HepG2 (cell line): ENCODE results near the gene NBR1. TPM values are rescaled to one million over a fixed set of nuclear protein-coding genes. Genes with fewer than 3 reads are reported as not detected.
A peak's percentile ranks its signal among the peaks of the same experiment; 100 is the strongest.

Experiments
- ELF3 ChIP-seq: IDR thresholded peaks from 2 replicates; pipeline ENCODE4 v1.6.1; 2016; ENCODE audit warnings: missing genetic modification reagents, missing compliant biosample characterization
- HNF4G ChIP-seq, 2 experiments: sonication (generic) in 1 of 2; formaldehyde crosslinking in 1 of 2; IDR thresholded peaks; 2 replicates each; pipeline versions ENCODE4 v1.4.0 to v1.6.1; 2011 to 2020; ENCODE audit warnings: borderline replicate concordance in 2 of 2, low read depth in 2 of 2, mild to moderate bottlenecking in 2 of 2, low read length in 1 of 2, missing genetic modification reagents in 1 of 2, moderate library complexity in 1 of 2
- NAIF1 ChIP-seq: sonication (generic); formaldehyde crosslinking; IDR thresholded peaks from 2 replicates; pipeline ENCODE4 v1.5.0; 2020; ENCODE audit warnings: mild to moderate bottlenecking, missing genetic modification reagents, borderline replicate concordance
- PHF8 ChIP-seq: sonication (generic); formaldehyde crosslinking; IDR thresholded peaks from 2 replicates; pipeline ENCODE4 v1.5.0; 2020; ENCODE audit warnings: missing genetic modification reagents
- REPIN1 ChIP-seq: sonication (generic); formaldehyde crosslinking; IDR thresholded peaks from 2 replicates; pipeline ENCODE4 v1.8.0; 2022; ENCODE audit warnings: missing genetic modification reagents, low read depth, mild to moderate bottlenecking, borderline replicate concordance
- TGIF2 ChIP-seq: IDR thresholded peaks from 2 replicates; pipeline ENCODE4 v1.6.1; 2016; ENCODE audit warnings: control low read depth, missing compliant biosample characterization
- polyA plus RNA-seq, 8 experiments: library from polyadenylated mRNA; depleted of rRNA in 3 of 8; stranded (reverse) in 7 of 8; unstranded in 1 of 8; fragments of >200 nt; fragmentation: Illumina TruSeq in 4 of 8; extraction: Trizol in 4 of 8; gene quantifications; 2 replicates each; pipeline versions ENCODE4 v1.2.1 to v1.2.3, GENCODE V29; 2011 to 2016; ENCODE audit warnings: low read depth in 4 of 8, missing spikeins in 1 of 8, mixed read lengths in 1 of 8; ENCODE audit not compliant: insufficient read depth in 1 of 8
- total RNA-seq, 5 experiments: library from RNA; depleted of rRNA; stranded (reverse); fragments of >200 nt; fragmentation: Illumina TruSeq; extraction: Trizol; gene quantifications; 2 replicates each; pipeline ENCODE4 v1.2.3, GENCODE V29; 2016; ENCODE audit warnings: low read depth in 1 of 5
- TF ChIP-seq, protein P1 (sequence below), 2 experiments: fragments of 450-650 bp in 1 of 2; sonication (generic) in 1 of 2; formaldehyde crosslinking in 1 of 2; IDR thresholded peaks; 2 replicates each; pipeline versions ENCODE4 v1.6.1 to v1.8.0; 2016 to 2022; ENCODE audit warnings: antibody characterized with exemption in 1 of 2, mild to moderate bottlenecking in 1 of 2, missing genetic modification reagents in 1 of 2
- TF ChIP-seq, protein P2 (sequence below): sonication (generic); formaldehyde crosslinking; IDR thresholded peaks from 2 replicates; pipeline ENCODE4 v1.4.0; 2020; ENCODE audit warnings: mild to moderate bottlenecking, missing genetic modification reagents
- TF ChIP-seq, protein P3 (sequence below): sonication (generic); formaldehyde crosslinking; IDR thresholded peaks from 2 replicates; pipeline ENCODE4 v1.5.1; 2020; ENCODE audit warnings: missing genetic modification reagents, mild to moderate bottlenecking, borderline replicate concordance

The NBR1 gene
- total and polyA plus RNA-seq, 2 of the 13 experiments (the other 11 are each of a cell fraction or from before 2014, with no cell fraction given) = 51.7 to 121 TPM

DNA sequence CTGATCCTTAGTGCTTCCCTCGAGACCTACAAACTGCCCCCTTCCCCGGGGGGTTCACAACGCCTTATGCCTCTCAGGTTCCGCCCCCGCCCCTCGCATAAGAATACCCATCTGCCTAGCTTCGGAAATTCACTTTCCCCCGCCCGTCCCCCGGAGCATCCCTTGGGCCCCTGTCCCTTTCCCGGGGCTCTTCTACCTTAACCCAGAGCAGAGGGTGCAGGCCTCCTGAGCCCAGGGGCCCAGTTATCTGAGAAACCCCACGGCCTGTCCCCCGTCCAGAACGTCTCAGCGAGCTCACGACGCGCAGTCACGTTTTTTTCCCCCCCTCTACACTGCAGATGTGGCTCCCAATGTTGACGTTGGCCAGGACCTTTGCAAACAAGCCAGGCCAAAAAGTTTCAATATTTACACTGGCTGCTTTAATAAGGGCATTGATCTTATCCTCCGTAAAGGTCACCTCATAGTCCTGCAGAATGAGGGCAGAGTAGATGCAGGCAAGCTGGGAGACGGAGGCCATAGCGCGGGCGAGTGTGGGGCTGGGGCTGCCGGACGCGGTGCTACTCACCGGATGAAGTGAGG is 1.4 kb upstream of the NBR1 start (continued):
- TF ChIP-seq, protein P1, sequence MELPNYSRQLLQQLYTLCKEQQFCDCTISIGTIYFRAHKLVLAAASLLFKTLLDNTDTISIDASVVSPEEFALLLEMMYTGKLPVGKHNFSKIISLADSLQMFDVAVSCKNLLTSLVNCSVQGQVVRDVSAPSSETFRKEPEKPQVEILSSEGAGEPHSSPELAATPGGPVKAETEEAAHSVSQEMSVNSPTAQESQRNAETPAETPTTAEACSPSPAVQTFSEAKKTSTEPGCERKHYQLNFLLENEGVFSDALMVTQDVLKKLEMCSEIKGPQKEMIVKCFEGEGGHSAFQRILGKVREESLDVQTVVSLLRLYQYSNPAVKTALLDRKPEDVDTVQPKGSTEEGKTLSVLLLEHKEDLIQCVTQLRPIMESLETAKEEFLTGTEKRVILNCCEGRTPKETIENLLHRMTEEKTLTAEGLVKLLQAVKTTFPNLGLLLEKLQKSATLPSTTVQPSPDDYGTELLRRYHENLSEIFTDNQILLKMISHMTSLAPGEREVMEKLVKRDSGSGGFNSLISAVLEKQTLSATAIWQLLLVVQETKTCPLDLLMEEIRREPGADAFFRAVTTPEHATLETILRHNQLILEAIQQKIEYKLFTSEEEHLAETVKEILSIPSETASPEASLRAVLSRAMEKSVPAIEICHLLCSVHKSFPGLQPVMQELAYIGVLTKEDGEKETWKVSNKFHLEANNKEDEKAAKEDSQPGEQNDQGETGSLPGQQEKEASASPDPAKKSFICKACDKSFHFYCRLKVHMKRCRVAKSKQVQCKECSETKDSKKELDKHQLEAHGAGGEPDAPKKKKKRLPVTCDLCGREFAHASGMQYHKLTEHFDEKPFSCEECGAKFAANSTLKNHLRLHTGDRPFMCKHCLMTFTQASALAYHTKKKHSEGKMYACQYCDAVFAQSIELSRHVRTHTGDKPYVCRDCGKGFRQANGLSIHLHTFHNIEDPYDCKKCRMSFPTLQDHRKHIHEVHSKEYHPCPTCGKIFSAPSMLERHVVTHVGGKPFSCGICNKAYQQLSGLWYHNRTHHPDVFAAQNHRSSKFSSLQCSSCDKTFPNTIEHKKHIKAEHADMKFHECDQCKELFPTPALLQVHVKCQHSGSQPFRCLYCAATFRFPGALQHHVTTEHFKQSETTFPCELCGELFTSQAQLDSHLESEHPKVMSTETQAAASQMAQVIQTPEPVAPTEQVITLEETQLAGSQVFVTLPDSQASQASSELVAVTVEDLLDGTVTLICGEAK (IDR thresholded peaks at IDR 0.05) = no peak
- TF ChIP-seq, protein P1 (CRISPR knock-in tag; IDR thresholded peaks at IDR 0.05) = 0 out of 2 replicates have a peak, but pooled peaks have one; percentile 3
- TF ChIP-seq, protein P2, sequence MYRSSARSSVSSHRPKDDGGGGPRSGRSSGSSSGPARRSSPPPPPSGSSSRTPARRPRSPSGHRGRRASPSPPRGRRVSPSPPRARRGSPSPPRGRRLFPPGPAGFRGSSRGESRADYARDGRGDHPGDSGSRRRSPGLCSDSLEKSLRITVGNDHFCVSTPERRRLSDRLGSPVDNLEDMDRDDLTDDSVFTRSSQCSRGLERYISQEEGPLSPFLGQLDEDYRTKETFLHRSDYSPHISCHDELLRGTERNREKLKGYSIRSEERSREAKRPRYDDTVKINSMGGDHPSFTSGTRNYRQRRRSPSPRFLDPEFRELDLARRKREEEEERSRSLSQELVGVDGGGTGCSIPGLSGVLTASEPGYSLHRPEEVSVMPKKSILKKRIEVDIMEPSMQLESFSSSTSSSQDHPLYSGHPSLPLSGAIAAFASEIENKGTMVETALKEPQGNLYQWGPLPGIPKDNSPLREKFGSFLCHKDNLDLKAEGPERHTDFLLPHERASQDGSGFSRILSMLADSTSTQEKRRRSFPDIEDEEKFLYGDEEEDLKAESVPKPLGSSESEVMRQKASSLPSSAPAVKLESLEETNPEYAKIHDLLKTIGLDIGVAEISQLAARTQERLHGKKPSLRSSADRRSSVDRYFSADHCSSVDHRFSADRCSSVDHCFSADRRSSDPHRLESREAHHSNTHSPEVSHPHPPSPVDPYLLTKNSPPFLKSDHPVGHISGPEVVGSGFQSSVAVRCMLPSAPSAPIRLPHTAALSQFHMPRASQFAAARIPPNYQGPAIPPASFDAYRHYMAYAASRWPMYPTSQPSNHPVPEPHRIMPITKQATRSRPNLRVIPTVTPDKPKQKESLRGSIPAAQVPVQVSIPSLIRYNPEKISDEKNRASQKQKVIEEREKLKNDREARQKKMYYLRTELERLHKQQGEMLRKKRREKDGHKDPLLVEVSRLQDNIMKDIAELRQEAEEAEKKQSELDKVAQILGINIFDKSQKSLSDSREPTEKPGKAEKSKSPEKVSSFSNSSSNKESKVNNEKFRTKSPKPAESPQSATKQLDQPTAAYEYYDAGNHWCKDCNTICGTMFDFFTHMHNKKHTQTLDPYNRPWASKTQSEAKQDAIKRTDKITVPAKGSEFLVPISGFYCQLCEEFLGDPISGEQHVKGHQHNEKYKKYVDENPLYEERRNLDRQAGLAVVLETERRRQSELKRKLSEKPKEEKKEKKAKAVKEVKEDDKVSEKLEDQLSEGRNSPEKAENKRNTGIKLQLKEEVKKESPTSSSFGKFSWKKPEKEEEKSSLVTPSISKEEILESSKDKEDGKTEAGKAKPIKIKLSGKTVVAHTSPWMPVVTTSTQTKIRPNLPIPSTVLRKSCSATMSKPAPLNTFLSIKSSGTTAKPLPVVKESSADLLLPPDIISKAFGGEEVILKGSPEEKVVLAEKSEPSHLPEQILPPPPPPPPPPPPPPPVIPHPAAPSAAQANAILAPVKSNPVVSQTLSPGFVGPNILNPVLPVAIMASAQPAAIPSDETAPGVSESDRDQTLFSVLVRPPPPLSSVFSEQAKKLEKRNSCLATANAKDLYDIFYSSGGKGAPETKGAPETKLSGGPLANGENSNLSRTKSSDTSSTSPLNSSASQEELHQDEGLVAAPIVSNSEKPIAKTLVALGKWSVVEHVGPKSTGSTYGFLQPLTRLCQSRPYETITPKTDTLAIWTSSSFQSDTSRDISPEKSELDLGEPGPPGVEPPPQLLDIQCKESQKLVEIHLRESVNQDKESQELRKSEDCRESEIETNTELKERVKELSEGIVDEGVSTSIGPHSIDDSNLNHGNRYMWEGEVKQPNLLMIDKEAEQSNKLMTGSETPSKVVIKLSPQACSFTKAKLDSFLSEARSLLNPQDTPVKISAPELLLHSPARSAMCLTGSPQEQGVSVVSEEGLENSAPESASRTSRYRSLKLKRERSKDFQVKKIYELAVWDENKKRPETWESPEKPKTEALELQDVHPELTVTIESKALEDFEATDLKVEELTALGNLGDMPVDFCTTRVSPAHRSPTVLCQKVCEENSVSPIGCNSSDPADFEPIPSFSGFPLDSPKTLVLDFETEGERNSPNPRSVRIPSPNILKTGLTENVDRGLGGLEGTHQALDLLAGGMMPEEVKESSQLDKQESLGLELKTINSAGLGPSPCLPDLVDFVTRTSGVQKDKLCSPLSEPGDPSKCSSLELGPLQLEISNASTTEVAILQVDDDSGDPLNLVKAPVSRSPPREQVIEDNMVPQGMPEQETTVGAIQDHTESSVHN = 0 out of 2 replicates have a peak, but pooled peaks have one; percentile 79
- TF ChIP-seq HNF4G (IDR thresholded peaks at IDR 0.05; ENCODE audit: borderline replicate concordance, low read depth, low read length) = no peak
- peak; percentile 73 for TF ChIP-seq HNF4G (CRISPR knock-in tag; IDR thresholded peaks at IDR 0.05; ENCODE audit: borderline replicate concordance, low read depth)
- TF ChIP-seq REPIN1 (CRISPR knock-in tag) = peak; percentile 57; the same call in 1 of the 2 replicates
- TF ChIP-seq PHF8 (CRISPR knock-in tag) = no peak; the same call in 1 of the 2 replicates
- no peak for TF ChIP-seq ELF3 (CRISPR knock-in tag)
- TF ChIP-seq, protein P3, sequence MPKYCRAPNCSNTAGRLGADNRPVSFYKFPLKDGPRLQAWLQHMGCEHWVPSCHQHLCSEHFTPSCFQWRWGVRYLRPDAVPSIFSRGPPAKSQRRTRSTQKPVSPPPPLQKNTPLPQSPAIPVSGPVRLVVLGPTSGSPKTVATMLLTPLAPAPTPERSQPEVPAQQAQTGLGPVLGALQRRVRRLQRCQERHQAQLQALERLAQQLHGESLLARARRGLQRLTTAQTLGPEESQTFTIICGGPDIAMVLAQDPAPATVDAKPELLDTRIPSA (CRISPR knock-in tag) = no peak
- TF ChIP-seq TGIF2 (CRISPR knock-in tag) = peak; percentile 67; the same call in 1 of the 2 replicates
- no peak for TF ChIP-seq NAIF1 (CRISPR knock-in tag)
